Measurements from ENCODE around the gene ACSS3. TPM values are rescaled to one million over a fixed set of nuclear protein-coding genes. Genes with fewer than 3 reads are reported as not detected.

The ACSS3 gene
- total and polyA plus RNA-seq, 10 of the 15 experiments (the other 5 are each of a cell fraction or from before 2014, with no cell fraction given): 0.06 to 0.31 TPM; not detected in 8

DNA sequence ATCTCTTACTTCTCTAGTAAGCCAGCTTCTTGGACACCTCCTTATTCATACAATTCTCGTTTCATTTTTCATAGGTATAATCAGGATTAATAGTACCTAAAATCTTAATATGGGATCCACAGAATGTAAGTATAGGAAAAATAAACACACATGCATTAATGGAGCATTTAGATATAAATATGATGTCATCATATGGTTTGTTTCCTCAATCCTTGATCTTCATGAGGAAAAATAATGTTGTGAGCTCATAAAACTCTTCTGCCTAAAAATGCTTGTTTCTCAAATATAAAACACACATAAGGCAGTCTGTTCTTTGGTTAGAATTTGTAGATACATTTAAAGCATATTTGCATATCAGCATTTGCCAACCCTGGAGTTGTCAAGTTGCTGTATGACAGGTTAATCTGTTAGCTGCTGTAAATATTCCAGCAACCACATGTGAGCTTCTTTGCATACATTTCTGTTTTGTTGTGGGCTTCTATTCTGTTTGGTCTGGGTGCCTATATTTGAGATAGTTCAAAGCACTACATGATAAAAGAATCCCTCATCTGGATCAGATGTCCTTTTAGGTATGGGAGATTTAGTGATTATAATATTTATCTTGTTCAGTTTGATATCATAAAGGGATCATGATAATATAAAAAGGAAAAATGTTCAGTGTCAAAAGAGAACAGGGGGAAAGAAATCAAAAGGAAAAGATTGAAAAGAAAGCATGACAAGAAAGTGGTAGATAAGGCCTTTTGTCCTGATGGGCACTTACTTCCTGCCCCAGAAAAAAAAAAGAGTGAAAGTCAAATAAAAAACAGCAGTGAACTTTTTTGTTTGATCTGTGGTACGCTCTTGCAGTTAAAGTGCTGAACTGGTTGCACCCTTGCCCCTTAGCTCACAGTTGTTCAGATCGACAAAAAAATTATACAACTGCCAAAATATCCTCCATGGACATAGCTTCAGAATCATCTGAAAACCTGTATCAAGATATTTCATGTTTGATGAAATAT, 68.6 kb downstream of the ACSS3 start:
- WGBS (ENCODE audit: insufficient coverage, insufficient replicate concordance, low lambda C conversion rate, missing lambda C conversion rate): 11% methylated on average over 3 of the region's 3 CpGs

More for the DNA sequence above, 68.6 kb downstream of the ACSS3 start:
- POLR2A ChIA-PET: no interaction called here
- SMC1A ChIA-PET (ENCODE audit: uncharacterized antibody, unreplicated experiment): no interaction called here
- in situ Hi-C loops (cut with MboI) (no loop called here), intact Hi-C loops (cut with micrococcal nuclease; ENCODE audit: unreplicated experiment) (no loop called here)
- TF ChIP-seq RB1 (IDR thresholded peaks at IDR 0.05; ENCODE audit: borderline replicate concordance) (no peak), ZBED1 (IDR thresholded peaks at IDR 0.05; ENCODE audit: borderline replicate concordance) (no peak), NR2C1 (IDR thresholded peaks at IDR 0.05) (no peak), BCL11A (IDR thresholded peaks at IDR 0.05; ENCODE audit: low read depth, low read length) (no peak), WRNIP1 (IDR thresholded peaks at IDR 0.05; ENCODE audit: borderline replicate concordance, low read depth, low read length) (no peak), POU2F2 (IDR thresholded peaks at IDR 0.05; ENCODE audit: borderline replicate concordance, low read depth, low read length) (no peak), ZNF24 (IDR thresholded peaks at IDR 0.05) (no peak), E2F4 (IDR thresholded peaks at IDR 0.05; ENCODE audit: low read depth, low read length) (no peak), MLLT1 (IDR thresholded peaks at IDR 0.05) (no peak)
- Histone ChIP-seq H3K9ac (ENCODE audit: control insufficient read depth, insufficient read depth, low read length) (no peak overlapping the region), H3K79me2 (ENCODE audit: control insufficient read depth, insufficient read depth, low read length) (no peaks in the 10 kb centered on the region), H2AFZ (ENCODE audit: control insufficient read depth, low read depth, low read length) (no peak overlapping the region), H3K27ac (ENCODE audit: control insufficient read depth, insufficient read depth) (no peak overlapping the region), H3K4me1 (ENCODE audit: control insufficient read depth, insufficient read depth, low read length) (no peaks in the 10 kb centered on the region), H3K4me3 (no peak overlapping the region), H3K4me2 (ENCODE audit: control insufficient read depth, insufficient read depth) (no peak overlapping the region), H4K20me1 (ENCODE audit: control insufficient read depth, insufficient read depth) (no peaks in the 10 kb centered on the region), H3K36me3 (ENCODE audit: control insufficient read depth in 2 of 2, insufficient read depth in 2 of 2, low read length in 1 of 2) (no peaks in the 10 kb centered on the region), H3K9me3 (replicated peaks; ENCODE audit: control insufficient read depth, insufficient read depth, low read length) (no peaks in the 10 kb centered on the region), H3K27me3 (replicated peaks in 1 of 2; ENCODE audit: control insufficient read depth in 2 of 2, insufficient read depth in 2 of 2, low read length in 1 of 2) (no peaks in the 10 kb centered on the region)
- ATAC-seq (no peak), DNase-seq (ENCODE audit: low read depth, low spot score) (no peak), FAIRE-seq (no peak)
- no TSS peak for BruUV-seq (replicated peaks)
- RAD21 ChIA-PET (ENCODE audit: unreplicated experiment): no interaction called here
- CTCF ChIA-PET: interaction anchor here (0.8 to 0.9 kb wide), 2 partner anchors 11 to 16 kb away, joined by 3 read pairs; no protein-coding TSS in a partner anchor
